Measurements from ENCODE around the gene NCR1.
"Not testable (repeated sequence)": the region's sequence is repeated elsewhere in the genome, so short reads cannot be mapped to it uniquely, and the experiment has no call there.

Gene NCR1

DNA sequence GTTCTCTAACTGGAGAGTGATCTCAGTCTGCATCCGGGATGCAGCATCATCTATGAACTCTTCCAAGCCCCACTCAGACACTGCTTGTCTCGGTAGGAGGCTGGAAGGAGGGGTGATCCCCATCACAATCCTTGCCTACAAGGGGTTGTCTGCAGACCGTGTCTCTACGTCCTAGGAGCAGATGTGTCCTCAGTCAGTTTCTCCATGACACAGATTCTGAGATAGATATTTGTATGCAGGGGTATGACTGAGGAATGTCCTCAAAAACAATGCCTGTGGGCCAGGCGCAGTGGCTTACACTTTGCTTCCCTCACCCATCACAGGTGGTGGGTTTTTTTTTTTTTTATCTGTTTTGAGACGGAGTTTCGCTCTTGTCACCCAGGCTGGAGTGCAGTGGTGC lies 871 bp downstream of the NCR1 start:
- DNase-seq (ENCODE audit: low read depth in 2 of 2): no peak

DNA sequence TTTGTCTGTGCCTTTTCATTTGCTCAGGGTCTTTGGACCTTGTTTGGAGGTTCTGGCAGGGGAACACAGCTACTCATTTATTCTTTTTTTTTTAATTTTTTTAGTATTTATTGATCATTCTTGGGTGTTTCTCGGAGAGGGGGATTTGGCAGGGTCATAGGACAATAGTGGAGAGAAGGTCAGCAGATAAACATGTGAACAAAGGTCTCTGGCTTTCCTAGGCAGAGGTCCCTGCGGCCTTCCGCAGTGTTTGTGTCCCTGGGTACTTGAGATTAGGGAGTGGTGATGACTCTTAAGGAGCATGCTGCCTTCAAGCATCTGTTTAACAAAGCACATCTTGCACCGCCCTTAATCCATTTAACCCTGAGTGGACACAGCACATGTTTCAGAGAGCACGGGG lies 2.0 kb downstream of the NCR1 start:
- DNase-seq (ENCODE audit: low read depth in 2 of 2): not testable (repeated sequence)

- DNase-seq (ENCODE audit: low read depth in 2 of 2): no peak
These were observed 10.9 kb downstream of the NCR1 start for GRCh38 chr19:54916822-54917221.

DNA sequence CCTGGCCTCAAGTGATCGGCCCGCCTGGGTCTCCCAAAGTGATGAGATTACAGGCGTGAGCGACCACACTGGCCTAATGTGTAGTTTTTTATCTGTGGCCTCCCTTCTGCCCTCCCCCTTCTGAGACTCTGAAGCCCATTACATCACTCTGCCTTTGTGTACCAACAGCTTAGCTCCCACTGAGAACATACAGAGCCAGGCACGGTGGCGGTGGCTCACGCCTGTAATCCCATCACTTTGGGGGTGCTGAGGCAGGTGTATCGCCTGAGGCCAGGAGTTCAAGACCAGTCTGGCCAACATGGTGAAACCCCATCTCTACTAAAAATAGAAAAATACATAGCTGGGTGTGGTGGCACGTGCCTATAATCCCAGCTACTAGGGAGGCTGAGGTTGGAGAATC lies 12.6 kb downstream of the NCR1 start:
- DNase-seq (ENCODE audit: low read depth in 2 of 2): no peak

DNA sequence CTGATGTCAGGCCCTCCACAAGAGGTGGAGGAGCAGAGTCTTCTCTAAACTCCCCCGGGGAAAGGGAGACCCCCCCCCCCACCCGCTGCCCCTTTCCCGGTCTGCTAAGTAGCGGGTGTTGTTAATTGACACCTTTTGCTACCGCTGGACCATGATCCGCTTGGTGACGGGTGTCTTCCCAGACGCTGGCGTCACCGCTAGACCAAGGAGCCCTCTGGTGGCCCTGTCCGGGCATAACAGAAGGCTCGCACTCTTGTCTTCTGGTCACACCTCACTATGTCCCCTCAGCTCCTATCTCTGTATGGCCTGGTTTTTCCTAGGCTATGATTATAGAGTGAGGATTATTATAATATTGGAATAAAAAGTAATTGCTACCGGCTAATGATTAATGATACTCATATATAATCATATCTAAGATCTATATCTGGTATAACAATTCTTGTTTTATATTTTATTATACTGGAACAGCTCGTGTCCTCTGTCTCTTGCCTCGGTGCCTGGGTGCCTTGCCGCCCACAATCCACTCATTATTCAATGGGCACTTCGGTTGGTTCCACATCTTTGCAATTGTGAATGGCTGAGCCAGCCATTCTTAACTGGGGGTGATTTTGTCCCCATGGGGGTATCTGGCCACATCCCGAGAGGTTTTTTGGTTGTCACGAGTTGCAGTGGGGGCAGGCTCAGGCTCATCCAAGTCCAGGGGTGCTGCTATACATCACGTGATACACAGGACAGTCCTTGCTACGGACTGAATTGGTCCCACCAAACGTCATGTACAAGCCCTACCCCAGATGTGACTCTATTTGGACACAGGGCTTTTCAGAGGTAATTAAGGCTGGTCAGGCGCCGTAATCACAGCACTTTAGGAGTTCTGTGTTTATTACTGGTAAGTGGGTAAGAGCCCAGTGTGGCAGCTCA lies 14.0 kb downstream of the NCR1 start:
- DNase-seq (ENCODE audit: low read depth in 2 of 2): not testable (repeated sequence)

DNA sequence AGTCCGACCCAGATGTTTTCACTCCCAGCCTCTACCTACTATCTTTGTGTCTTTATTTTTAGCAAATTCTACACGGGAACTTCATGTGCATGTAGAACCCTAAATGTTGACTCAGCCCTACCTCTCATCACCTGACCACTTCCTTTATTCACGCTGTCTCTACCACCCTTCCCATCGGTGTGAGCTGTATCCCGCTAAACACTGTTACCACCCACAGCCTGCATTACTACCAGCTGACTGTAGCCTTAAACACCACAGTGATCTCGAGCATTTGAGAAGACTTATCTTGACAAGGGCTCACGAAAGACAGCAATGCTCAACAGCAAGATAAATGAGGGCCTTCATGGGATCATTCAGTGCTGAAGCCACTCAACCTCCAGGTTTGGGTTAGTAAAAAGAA lies 15.1 kb downstream of the NCR1 start:
- DNase-seq (ENCODE audit: low read depth in 2 of 2): no peak

DNA sequence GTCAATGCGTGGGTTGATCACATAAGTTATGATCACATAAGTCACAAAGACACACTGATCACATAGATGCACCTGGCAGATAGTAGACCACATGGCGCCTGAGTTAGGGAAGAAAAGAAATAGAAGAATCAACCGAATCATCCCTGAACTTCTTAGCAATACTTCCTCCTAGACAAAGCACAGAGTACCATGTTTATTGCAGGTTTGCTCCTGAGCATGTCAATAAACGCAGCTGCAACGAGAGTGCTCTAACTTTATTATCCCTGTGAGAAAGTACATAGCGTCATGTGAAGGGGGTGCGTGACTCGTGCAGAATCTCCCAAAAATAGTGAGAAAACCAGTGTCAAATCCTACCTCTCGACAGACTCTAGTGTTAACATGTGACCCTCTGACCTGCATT lies 17.3 kb downstream of the NCR1 start:
- DNase-seq (ENCODE audit: low read depth in 2 of 2): no peak

DNA sequence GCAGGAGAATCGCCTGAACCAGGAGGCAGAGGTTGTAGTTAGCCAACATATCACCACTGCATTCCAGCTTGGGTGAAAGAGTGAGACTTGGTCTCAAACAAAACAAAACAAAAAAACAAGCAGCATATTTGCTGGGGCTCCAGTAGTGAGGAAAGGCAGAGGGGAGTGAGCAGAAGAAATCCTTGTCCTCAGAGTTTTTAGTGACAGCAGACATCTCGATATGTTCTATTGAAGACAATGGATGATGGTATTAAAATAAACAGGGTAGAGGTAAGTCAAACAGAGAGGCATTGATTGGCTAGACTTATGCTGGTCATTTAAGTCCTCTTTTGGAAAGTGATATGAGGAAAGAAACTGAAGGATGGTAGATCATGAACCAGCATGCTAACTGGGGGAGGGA lies 22.4 kb downstream of the NCR1 start:
- DNase-seq (ENCODE audit: low read depth in 2 of 2): no peak

DNA sequence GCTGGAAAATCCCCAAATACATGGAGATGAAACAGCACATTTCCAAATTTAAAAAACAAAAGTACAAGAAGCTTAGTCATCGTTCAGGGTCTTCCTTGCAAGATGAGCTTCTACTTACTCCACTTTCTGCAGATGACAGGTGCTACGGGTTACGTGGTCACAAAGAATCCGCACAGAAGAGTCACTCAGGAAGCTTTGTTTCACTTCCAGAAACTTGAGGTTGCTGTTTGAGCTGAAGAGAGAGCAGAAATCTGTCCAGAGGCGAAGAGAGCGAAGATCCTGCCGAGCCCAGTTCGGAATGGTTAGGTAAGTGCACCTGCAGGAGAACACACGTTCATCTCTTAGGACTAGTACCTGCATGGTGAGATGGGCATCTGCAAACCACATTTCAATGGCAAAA lies 32.0 kb downstream of the NCR1 start:
- no peak for DNase-seq (ENCODE audit: low read depth in 2 of 2)

DNA sequence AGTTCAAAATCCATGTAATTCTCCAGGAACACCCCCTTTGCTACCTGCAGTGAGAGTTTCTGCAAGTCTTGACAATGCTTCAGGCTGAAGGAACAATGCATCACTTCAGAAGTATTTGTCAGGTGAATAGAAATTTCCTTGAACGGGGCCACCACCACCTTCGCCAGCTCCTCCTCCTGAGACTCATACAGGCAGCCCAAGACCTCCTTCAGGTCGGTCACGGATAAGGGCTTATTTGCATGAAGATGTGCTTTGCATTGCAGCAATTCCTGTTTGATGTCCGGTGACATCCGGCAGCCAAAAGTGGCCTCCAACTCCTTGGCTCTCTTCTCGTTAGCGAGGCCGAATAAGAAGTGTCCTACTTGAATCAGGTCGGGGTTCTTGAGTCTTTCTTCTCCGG lies 33.0 kb downstream of the NCR1 start:
- DNase-seq (ENCODE audit: low read depth in 2 of 2): no peak

- not testable (repeated sequence) for DNase-seq (ENCODE audit: low read depth in 2 of 2)
These were observed 33.6 kb downstream of the NCR1 start for GRCh38 chr19:54939538-54939937.

DNA sequence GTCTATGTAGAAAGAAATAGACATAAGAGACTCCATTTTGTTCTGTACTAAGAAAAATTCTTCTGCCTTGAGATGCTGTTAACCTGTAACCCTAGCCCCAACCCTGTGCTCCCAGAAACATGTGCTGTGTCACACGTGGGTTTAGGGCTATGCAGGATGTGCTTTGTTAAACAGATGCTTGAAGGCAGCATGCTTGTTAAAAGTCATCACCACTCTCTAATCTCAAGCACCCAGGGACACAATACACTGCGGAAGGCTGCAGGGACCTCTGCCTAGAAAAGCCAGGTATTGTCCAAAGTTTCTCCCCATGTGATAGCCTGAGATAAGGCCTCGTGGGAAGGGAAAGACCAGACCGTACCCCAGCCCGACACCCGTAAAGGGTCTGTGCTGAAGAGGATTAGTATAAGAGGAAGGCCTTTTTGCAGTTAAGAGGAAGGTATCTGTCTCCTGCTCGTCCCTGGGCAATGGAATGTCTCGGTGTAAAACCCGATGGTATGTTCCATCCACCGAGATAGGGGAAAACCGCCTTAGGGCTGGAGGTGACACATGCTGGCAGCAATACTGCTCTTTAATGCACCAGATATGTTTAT lies 37.9 kb downstream of the NCR1 start:
- not testable (repeated sequence) for DNase-seq (ENCODE audit: low read depth in 2 of 2)

DNA sequence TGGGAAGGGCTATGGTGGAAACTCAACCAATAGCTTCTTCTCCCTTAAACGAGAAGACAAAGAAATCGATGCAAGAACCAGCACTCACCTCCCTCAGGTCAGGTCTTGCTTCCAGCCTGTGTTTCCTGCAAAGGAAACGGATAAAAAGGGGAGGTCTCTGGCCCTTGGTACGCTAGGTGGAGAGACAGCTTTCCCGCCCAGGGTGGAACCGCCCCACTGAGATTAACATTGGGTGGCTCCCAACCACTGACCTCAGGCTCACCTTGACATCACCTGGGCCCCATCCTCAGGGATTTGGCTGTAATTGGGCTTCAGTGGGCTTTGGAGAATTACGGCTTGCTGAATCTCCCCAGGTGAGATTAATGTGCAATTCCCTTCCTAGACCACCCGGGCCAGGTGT lies 41.4 kb downstream of the NCR1 start, which contains the start of gene NLRP7:
Gene NLRP7, minus strand, starts transcription at position 150 of the 400 bp plus-strand sequence.
- DNase-seq (ENCODE audit: low read depth in 2 of 2): no peak

- DNase-seq (ENCODE audit: low read depth in 2 of 2): no peak
These were observed 43.5 kb downstream of the NCR1 start for GRCh38 chr19:54949412-54949811.

GRCh38 chr19:54950580-54950979 lies 44.6 kb downstream of the NCR1 start:
- not testable (repeated sequence) for DNase-seq (ENCODE audit: low read depth in 2 of 2)

DNA sequence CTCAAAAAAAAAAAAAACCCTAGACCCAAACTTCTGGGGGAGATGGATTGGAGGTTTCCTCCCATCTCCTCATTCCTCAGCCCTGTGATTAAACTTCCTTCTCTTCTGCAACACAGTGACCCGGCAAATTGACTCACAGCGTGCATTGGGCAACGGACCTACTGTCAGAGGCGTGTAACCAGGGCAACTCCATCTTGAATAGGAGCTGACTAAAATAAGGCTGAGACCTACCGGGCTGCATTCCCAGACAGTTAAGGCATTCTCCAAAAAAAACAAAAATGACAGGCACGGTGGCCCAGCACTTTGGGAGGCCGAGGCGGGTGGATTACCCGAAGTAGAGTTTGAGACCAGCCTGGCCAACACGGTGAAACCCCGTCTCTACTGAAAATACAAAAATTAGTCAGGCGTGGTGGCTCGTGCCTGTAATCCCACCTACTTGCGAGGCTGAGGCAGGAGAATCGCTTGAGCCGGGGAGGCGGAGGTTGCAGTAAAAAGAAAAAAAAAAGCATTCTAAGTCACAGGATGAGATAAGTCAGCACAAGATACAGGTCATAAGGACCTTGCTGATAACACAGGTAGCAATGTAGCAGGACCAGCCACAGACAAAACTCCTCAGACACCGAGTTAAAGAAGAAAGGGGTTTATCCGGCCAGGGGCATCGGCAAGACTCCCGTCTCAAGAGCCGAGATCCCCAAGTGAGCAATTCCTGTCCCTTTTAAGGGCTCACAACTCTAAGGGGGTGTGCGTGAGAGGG lies 46.8 kb downstream of the NCR1 start:
- DNase-seq (ENCODE audit: low read depth in 2 of 2): no peak

DNA sequence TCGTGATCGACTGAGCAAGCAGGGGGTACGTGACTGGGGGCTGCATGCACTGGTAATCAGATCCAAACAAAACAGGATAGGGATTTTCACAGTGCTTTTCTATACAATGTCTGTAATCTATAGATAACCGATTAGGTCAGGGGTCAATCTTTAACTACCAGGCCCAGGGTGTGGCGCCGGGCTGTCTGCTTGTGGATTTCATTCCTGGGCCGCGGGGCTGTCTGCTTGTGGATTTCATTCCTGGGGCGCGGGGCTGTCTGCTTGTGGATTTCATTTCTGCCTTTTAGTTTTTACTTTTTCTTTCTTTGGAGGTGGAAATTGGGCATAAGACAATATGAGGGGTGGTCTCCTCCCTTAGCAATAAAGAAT lies 47.4 kb downstream of the NCR1 start:
- DNase-seq (ENCODE audit: low read depth in 2 of 2): not testable (repeated sequence)

GRCh38 chr19:54955376-54955775 lies 49.4 kb downstream of the NCR1 start:
- no peak for DNase-seq (ENCODE audit: low read depth in 2 of 2)

- DNase-seq (ENCODE audit: low read depth in 2 of 2): no peak
These were observed 53.9 kb downstream of the NCR1 start for GRCh38 chr19:54959840-54960239.
